HEK293 (cell line): Measurements from ENCODE around the gene DKK3.

ENCODE experiments used
- CTCF ChIA-PET: fragments of 350-600 bp; formaldehyde crosslinking; extraction: SDS; loops from one replicate; lab custom pipeline; 2021; ENCODE audit warnings: antibody characterized with exemption; lab: Yijun Ruan, JAX
- POLR2A ChIA-PET: fragments of 300-600 bp; formaldehyde crosslinking; extraction: SDS; loops from one replicate; lab custom pipeline; 2020; ENCODE audit warnings: antibody characterized with exemption, inconsistent platforms; lab: Yijun Ruan, JAX
- H3K27ac ChIP-seq: fragments of 200-500 bp; sonication (Bioruptor generic); 2 replicates; pipeline ENCODE4 v1.5.1; 2014; ENCODE audit warnings: low read depth, low read length, control low read depth, inconsistent platforms; ENCODE audit errors: extremely low read depth
- H3K36me3 ChIP-seq, 2 experiments: fragments of 200-500 bp in 1 of 2; sonication (Bioruptor generic) in 1 of 2; 1 replicate in 1 of 2; 2 replicates in 1 of 2; pipeline ENCODE4 v1.5.1; 2014 to 2017; ENCODE audit warnings: inconsistent platforms in 2 of 2, low read length in 2 of 2; ENCODE audit not compliant: control insufficient read depth in 2 of 2, insufficient read depth in 1 of 2
- H3K4me1 ChIP-seq: fragments of 200-500 bp; sonication (Bioruptor generic); 2 replicates; pipeline ENCODE4 v1.5.1; 2014; ENCODE audit warnings: mild to moderate bottlenecking, low read length, inconsistent platforms; ENCODE audit not compliant: control insufficient read depth, insufficient read depth
- H3K4me3 ChIP-seq: 2 replicates; pipeline ENCODE4 v1.5.1; 2011; ENCODE audit warnings: low read depth, mild to moderate bottlenecking, control low read depth, low read length, moderate library complexity
- H3K9me3 ChIP-seq: fragments of 200-500 bp; sonication (Bioruptor generic); 2 replicates; pipeline ENCODE4 v1.5.1; 2014; ENCODE audit warnings: low read depth, low read length, inconsistent platforms; ENCODE audit not compliant: control insufficient read depth, insufficient read depth
- BCL6B ChIP-seq: fragments of 450-650 bp; formaldehyde crosslinking; IDR thresholded peaks from 2 replicates; pipeline ENCODE4 v1.5.1; 2017; ENCODE audit warnings: missing biosample characterization, missing genetic modification characterization
- ELK4 ChIP-seq: IDR thresholded peaks from 2 replicates; pipeline ENCODE4 v1.6.1; 2011; ENCODE audit warnings: mild to moderate bottlenecking, low read depth, low read length, borderline replicate concordance
- GLI4 ChIP-seq: fragments of 450-650 bp; formaldehyde crosslinking; IDR thresholded peaks from 2 replicates; pipeline ENCODE4 v1.5.1; 2016; ENCODE audit warnings: missing biosample characterization, missing genetic modification characterization
- KLF10 ChIP-seq: fragments of 450-650 bp; IDR thresholded peaks from 2 replicates; pipeline ENCODE4 v1.5.1; 2018; ENCODE audit warnings: missing biosample characterization, mild to moderate bottlenecking, missing genetic modification characterization
- KLF16 ChIP-seq: fragments of 450-650 bp; formaldehyde crosslinking; IDR thresholded peaks from 2 replicates; pipeline ENCODE4 v1.5.1; 2017; ENCODE audit warnings: missing biosample characterization, missing genetic modification characterization
- MZF1 ChIP-seq: fragments of 450-650 bp; formaldehyde crosslinking; IDR thresholded peaks from 2 replicates; pipeline ENCODE4 v1.5.1; 2017; ENCODE audit warnings: missing biosample characterization, missing genetic modification characterization, borderline replicate concordance
- RBAK ChIP-seq: fragments of 450-650 bp; formaldehyde crosslinking; IDR thresholded peaks from 2 replicates; pipeline ENCODE4 v1.5.1; 2016; ENCODE audit warnings: missing biosample characterization, missing genetic modification characterization
- SP3 ChIP-seq: fragments of 450-650 bp; formaldehyde crosslinking; IDR thresholded peaks from 2 replicates; pipeline ENCODE4 v1.5.1; 2016; ENCODE audit warnings: missing biosample characterization, missing genetic modification characterization
- SP7 ChIP-seq: fragments of 450-650 bp; formaldehyde crosslinking; IDR thresholded peaks from 2 replicates; pipeline ENCODE4 v1.5.1; 2016; ENCODE audit warnings: missing biosample characterization, missing genetic modification characterization
- TRIM28 ChIP-seq: IDR thresholded peaks from 2 replicates; pipeline ENCODE4 v1.6.1; 2011; ENCODE audit warnings: low read length, control low read depth, borderline replicate concordance
- TSHZ1 ChIP-seq: fragments of 450-650 bp; formaldehyde crosslinking; IDR thresholded peaks from 2 replicates; pipeline ENCODE4 v1.5.1; 2016; ENCODE audit warnings: missing biosample characterization, missing genetic modification characterization, borderline replicate concordance
- ZBTB44 ChIP-seq: fragments of 450-650 bp; IDR thresholded peaks from 2 replicates; pipeline ENCODE4 v1.5.1; 2018; ENCODE audit warnings: missing biosample characterization, mild to moderate bottlenecking, missing genetic modification characterization
- ZBTB7A ChIP-seq: fragments of 450-650 bp; formaldehyde crosslinking; IDR thresholded peaks from 2 replicates; pipeline ENCODE4 v1.5.1; 2016; ENCODE audit warnings: low read depth, missing biosample characterization, missing genetic modification characterization
- ZNF112 ChIP-seq: fragments of 450-650 bp; formaldehyde crosslinking; IDR thresholded peaks from 2 replicates; pipeline ENCODE4 v1.5.0; 2017; ENCODE audit warnings: missing biosample characterization, missing genetic modification characterization
- ZNF174 ChIP-seq: fragments of 450-650 bp; formaldehyde crosslinking; IDR thresholded peaks from 2 replicates; pipeline ENCODE4 v1.5.0; 2017; ENCODE audit warnings: missing biosample characterization, mild to moderate bottlenecking, missing genetic modification characterization
- ZNF184 ChIP-seq: fragments of 450-650 bp; IDR thresholded peaks from 2 replicates; pipeline ENCODE4 v1.5.1; 2018; ENCODE audit warnings: missing biosample characterization, mild to moderate bottlenecking, missing genetic modification characterization
- ZNF221 ChIP-seq: fragments of 450-650 bp; formaldehyde crosslinking; IDR thresholded peaks from 2 replicates; pipeline ENCODE4 v1.5.1; 2017; ENCODE audit warnings: missing biosample characterization, missing genetic modification characterization, borderline replicate concordance
- ZNF239 ChIP-seq: fragments of 450-650 bp; formaldehyde crosslinking; IDR thresholded peaks from 2 replicates; pipeline ENCODE4 v1.5.1; 2016; ENCODE audit warnings: missing biosample characterization, missing genetic modification characterization
- ZNF274 ChIP-seq, 2 experiments: fragments of 200-500 bp in 1 of 2; fragments of 450-650 bp in 1 of 2; sonication (Bioruptor generic) in 1 of 2; formaldehyde crosslinking in 1 of 2; IDR thresholded peaks; 2 replicates each; pipeline versions ENCODE4 v1.5.1 to v1.6.1; 2014 to 2016; ENCODE audit warnings: borderline replicate concordance in 1 of 2, inconsistent platforms in 1 of 2, low read length in 1 of 2, missing biosample characterization in 1 of 2, missing genetic modification characterization in 1 of 2
- ZNF366 ChIP-seq: fragments of 450-650 bp; formaldehyde crosslinking; conservative IDR thresholded peaks from 2 replicates; pipeline ENCODE4 v1.5.1; 2016; ENCODE audit warnings: missing biosample characterization, missing genetic modification characterization
- ZNF391 ChIP-seq: fragments of 450-650 bp; formaldehyde crosslinking; IDR thresholded peaks from 2 replicates; pipeline ENCODE4 v1.5.1; 2016; ENCODE audit warnings: low read depth, missing biosample characterization, missing genetic modification characterization, borderline replicate concordance
- ZNF473 ChIP-seq: fragments of 450-650 bp; formaldehyde crosslinking; IDR thresholded peaks from 2 replicates; pipeline ENCODE4 v1.5.1; 2017; ENCODE audit warnings: missing biosample characterization, missing genetic modification characterization
- ZNF561 ChIP-seq: fragments of 450-650 bp; IDR thresholded peaks from 2 replicates; pipeline ENCODE4 v1.5.1; 2018; ENCODE audit warnings: missing biosample characterization, missing genetic modification characterization, borderline replicate concordance
- ZNF571 ChIP-seq: fragments of 450-650 bp; formaldehyde crosslinking; IDR thresholded peaks from 2 replicates; pipeline ENCODE4 v1.5.0; 2017; ENCODE audit warnings: missing biosample characterization, missing genetic modification characterization
- ZNF776 ChIP-seq: fragments of 450-650 bp; formaldehyde crosslinking; IDR thresholded peaks from 2 replicates; pipeline ENCODE4 v1.5.0; 2017; ENCODE audit warnings: missing biosample characterization, missing genetic modification characterization, borderline replicate concordance
- ZNF777 ChIP-seq: fragments of 450-650 bp; formaldehyde crosslinking; IDR thresholded peaks from 2 replicates; pipeline ENCODE4 v1.5.1; 2017; ENCODE audit warnings: missing biosample characterization, missing genetic modification characterization, borderline replicate concordance
- ZNF830 ChIP-seq: fragments of 450-650 bp; IDR thresholded peaks from 2 replicates; pipeline ENCODE4 v1.5.0; 2018; ENCODE audit warnings: missing biosample characterization, missing genetic modification characterization, low read depth, mild to moderate bottlenecking, moderate library complexity

The DKK3 gene

GRCh38 chr11:11940551-11940950 lies 67.9 kb downstream of the DKK3 start:
- Histone ChIP-seq H3K4me3 (no peak overlapping the region), H3K4me1 (no peaks in the 10 kb centered on the region), H3K27ac (no peak overlapping the region), H3K9me3 (no peaks in the 10 kb centered on the region), H3K36me3 (peaks cover 3 to 78% of the 10 kb centered on the region in 2 experiments; a peak in 1 of 3 replicates)
- POLR2A ChIA-PET: no interaction called here
- CTCF ChIA-PET: interaction anchor here (0.6 kb wide), 1 partner anchor 9 kb away, joined by 3 read pairs; no protein-coding TSS in a partner anchor
- TF ChIP-seq ZNF174 (tag by site-specific recombination) (no peak), ZNF830 (no peak), ZNF391 (no peak), BCL6B (tag by site-specific recombination) (no peak), SP7 (tag by site-specific recombination) (no peak), SP3 (no peak), TSHZ1 (tag by site-specific recombination) (no peak), ZBTB44 (tag by site-specific recombination) (no peak), KLF16 (tag by site-specific recombination) (no peak), ZNF571 (tag by site-specific recombination) (no peak), ZNF776 (tag by site-specific recombination) (no peak), ZNF239 (tag by site-specific recombination) (no peak), ZNF777 (tag by site-specific recombination) (no peak), GLI4 (no peak), ZNF561 (tag by site-specific recombination) (no peak), ZNF112 (tag by site-specific recombination) (no peak)
- TF ChIP-seq, all 188 proteins: peak for 0

GRCh38 chr11:11937957-11938356 lies 70.5 kb downstream of the DKK3 start:
- no peaks in the 10 kb centered on the region for H3K9me3 ChIP-seq
- no peak overlapping the region for H3K27ac ChIP-seq
- CTCF ChIA-PET: interaction anchor here (1.0 to 1.5 kb wide), 3 partner anchors 38 to 344 kb away, joined by 3 to 5 read pairs (median 4); no protein-coding TSS in a partner anchor
- POLR2A ChIA-PET: no interaction called here
- peaks cover 3 to 81% of the 10 kb centered on the region in 2 experiments; a peak in 1 of 3 replicates for H3K36me3 ChIP-seq
- H3K4me3 ChIP-seq: no peak overlapping the region
- no peaks in the 10 kb centered on the region for H3K4me1 ChIP-seq
- TF ChIP-seq TRIM28: no peak
- TF ChIP-seq ELK4: no peak
- TF ChIP-seq RBAK (tag by site-specific recombination): no peak
- no peak for TF ChIP-seq ZNF221 (tag by site-specific recombination)
- TF ChIP-seq ZNF473 (tag by site-specific recombination): no peak
- no peak for TF ChIP-seq ZNF184 (tag by site-specific recombination)
- TF ChIP-seq MZF1 (tag by site-specific recombination): no peak
- no peak for TF ChIP-seq SP7 (tag by site-specific recombination)
- no peak for TF ChIP-seq ZNF366 (tag by site-specific recombination)
- no peak for TF ChIP-seq ZNF174 (tag by site-specific recombination)
- TF ChIP-seq ZBTB7A: no peak
- no peak for TF ChIP-seq ZNF274 (IDR thresholded peaks at IDR 0.05; ENCODE audit: low read length)
- TF ChIP-seq ZNF274 (tag by site-specific recombination; IDR thresholded peaks at IDR 0.05; ENCODE audit: borderline replicate concordance): no peak
- TF ChIP-seq KLF10 (tag by site-specific recombination): no peak
